PFSK-1 (cell line): ENCODE results near the gene F10.

Source experiments
- FOXP2 ChIP-seq: optimal IDR thresholded peaks from 2 replicates; pipeline ENCODE3; 2011; ENCODE audit warnings: borderline replicate concordance, control low read depth, inconsistent platforms; ENCODE audit not compliant: insufficient read depth; ENCODE audit errors: extremely low read length, extremely low read depth
- POLR2AphosphoS5 ChIP-seq: IDR thresholded peaks from 2 replicates; pipeline ENCODE4 v1.6.1; 2012; ENCODE audit warnings: low read depth, mild to moderate bottlenecking, control low read depth, low read length, moderate library complexity
- SIN3A ChIP-seq: IDR thresholded peaks from 2 replicates; pipeline ENCODE4 v1.6.1; 2012; ENCODE audit warnings: mild to moderate bottlenecking, low read length, moderate library complexity, borderline replicate concordance; ENCODE audit not compliant: insufficient read depth
- TAF1 ChIP-seq: IDR thresholded peaks from 2 replicates; pipeline ENCODE4 v1.6.1; 2012; ENCODE audit warnings: low read length, control low read depth, borderline replicate concordance; ENCODE audit not compliant: insufficient read depth
- TF ChIP-seq, protein P1 (sequence below), 2 experiments: IDR thresholded peaks; 2 replicates each; pipeline versions ENCODE4 v1.6.1 to v1.8.0; 2011 to 2012; ENCODE audit warnings: low read depth in 2 of 2, low read length in 2 of 2, control low read depth in 1 of 2, inconsistent platforms in 1 of 2, mild to moderate bottlenecking in 1 of 2, moderate library complexity in 1 of 2; ENCODE audit not compliant: insufficient read depth in 1 of 2

F10 gene

DNA sequence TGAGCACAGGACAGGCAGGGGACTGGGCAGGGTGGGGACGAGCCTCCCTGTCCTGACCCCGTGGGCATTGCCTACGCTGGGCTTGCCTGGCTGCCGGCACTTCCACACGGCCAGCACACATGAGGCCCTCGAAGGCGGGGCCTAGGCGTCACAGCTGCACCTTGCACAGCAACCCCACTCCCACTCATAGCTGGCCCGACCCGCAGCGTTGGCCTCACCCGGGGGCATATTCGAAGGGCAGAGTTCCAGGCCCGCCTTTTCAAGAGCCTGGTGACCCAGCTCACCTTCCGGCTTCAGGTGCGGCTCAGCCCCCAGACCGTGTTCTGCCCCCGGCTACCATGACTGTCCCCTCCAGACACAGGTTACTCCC is 19.0 kb downstream of the F10 start:
- TF ChIP-seq, protein P1, sequence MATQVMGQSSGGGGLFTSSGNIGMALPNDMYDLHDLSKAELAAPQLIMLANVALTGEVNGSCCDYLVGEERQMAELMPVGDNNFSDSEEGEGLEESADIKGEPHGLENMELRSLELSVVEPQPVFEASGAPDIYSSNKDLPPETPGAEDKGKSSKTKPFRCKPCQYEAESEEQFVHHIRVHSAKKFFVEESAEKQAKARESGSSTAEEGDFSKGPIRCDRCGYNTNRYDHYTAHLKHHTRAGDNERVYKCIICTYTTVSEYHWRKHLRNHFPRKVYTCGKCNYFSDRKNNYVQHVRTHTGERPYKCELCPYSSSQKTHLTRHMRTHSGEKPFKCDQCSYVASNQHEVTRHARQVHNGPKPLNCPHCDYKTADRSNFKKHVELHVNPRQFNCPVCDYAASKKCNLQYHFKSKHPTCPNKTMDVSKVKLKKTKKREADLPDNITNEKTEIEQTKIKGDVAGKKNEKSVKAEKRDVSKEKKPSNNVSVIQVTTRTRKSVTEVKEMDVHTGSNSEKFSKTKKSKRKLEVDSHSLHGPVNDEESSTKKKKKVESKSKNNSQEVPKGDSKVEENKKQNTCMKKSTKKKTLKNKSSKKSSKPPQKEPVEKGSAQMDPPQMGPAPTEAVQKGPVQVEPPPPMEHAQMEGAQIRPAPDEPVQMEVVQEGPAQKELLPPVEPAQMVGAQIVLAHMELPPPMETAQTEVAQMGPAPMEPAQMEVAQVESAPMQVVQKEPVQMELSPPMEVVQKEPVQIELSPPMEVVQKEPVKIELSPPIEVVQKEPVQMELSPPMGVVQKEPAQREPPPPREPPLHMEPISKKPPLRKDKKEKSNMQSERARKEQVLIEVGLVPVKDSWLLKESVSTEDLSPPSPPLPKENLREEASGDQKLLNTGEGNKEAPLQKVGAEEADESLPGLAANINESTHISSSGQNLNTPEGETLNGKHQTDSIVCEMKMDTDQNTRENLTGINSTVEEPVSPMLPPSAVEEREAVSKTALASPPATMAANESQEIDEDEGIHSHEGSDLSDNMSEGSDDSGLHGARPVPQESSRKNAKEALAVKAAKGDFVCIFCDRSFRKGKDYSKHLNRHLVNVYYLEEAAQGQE (IDR thresholded peaks at IDR 0.05; ENCODE audit: insufficient read depth in 1 of 2, low read depth in 2 of 2, low read length in 2 of 2) = no peak
- TF ChIP-seq POLR2AphosphoS5 (no peak), FOXP2 (no peak), TAF1 (no peak), SIN3A (no peak)

DNA sequence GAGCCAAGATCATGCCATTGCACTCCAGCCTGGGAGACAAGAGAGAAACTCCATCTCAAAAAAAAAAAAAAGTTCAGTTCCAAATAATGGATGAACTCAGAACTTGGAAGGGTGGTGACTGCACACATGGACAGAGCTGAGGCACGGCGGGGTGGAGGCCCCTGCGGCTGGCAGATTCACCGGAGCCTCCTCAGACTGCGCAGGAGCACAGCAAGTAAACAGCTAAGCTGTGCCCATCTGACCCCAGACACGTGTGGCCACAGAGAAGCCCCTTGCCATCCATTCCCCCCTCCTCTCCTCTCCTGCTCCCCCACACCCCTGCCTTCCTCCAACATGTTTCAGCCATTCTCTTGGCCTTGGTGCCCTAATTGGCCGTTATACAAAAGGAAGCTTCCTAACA is 20.3 kb downstream of the F10 start:
- TF ChIP-seq FOXP2 (no peak), POLR2AphosphoS5 (no peak), SIN3A (no peak), TAF1 (no peak)
- TF ChIP-seq, protein P1 (IDR thresholded peaks at IDR 0.05; ENCODE audit: insufficient read depth in 1 of 2, low read depth in 2 of 2, low read length in 2 of 2) = no peak

DNA sequence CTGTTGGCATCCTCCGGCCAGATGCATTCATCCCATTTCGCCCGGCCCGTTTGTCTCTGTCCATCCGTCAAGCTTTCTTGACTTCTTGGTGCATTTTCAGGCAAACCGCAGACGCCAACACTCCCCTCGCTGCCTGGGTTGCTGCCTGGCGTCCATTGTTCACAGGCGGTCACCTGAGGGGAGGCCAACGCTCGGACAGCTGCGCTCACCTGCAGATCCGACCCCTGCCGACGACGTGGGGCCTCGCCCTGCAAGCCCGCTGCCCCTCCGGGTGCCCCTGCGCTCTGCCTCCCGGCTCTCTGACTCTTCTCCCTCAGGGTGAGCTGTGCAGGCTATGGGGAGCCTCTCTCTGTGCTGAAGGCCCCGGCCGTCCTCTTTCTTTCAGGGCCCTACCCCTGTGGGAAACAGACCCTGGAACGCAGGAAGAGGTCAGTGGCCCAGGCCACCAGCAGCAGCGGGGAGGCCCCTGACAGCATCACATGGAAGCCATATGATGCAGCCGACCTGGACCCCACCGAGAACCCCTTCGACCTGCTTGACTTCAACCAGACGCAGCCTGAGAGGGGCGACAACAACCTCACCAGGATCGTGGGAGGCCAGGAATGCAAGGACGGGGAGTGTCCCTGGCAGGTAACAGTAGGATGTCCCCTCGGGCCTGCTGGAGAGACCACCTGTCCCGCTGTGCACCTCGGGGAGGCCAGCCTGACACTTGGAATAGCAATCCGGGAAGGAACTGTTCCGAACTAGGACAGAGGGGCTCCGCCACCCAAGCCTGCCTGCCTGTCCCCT is 21.1 kb downstream of the F10 start:
- TF ChIP-seq TAF1 = no peak

DNA sequence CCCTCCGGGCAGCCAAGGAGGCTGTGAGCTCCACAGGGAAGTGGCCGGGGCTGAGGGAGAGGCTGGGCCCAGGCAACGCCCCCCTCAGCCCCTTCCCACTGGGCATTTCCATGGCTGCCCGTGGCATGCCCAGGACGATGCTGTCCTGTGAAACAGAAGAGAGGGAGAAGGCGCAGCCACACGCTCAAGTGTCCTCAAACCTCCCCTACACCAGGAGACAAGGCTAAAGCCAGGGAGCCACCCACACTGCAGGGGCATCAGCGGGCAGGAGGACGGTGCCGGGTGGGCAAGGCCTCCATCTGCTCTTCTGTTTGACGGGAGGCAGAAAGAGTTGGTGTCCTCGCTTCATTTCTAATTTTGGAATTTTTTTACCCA is 21.6 kb downstream of the F10 start:
- TF ChIP-seq, protein P1 (IDR thresholded peaks at IDR 0.05; ENCODE audit: insufficient read depth in 1 of 2, low read depth in 2 of 2, low read length in 2 of 2) = no peak
- TF ChIP-seq SIN3A (no peak), POLR2AphosphoS5 (no peak), TAF1 (no peak), FOXP2 (no peak)

DNA sequence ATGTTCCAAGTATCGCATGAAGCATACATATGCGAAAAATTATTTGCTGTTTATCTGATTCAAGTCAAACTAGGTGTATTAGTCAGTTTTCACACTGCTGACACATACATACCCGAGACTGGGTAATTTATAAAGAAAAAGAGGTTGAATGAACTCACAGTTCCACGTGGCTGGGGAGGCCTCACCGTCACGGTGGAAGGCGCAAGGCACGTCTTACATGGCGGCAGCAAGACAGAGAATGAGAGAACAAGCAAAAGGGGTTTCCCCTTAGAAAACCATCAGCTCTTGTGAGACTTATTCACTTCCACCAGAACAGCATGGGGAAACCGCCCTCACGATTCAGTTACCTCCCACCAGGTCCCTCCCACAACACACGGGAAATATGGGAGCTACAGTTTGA is 22.9 kb downstream of the F10 start:
- TF ChIP-seq FOXP2 (no peak), POLR2AphosphoS5 (no peak), TAF1 (no peak), SIN3A (no peak)
- TF ChIP-seq, protein P1 (IDR thresholded peaks at IDR 0.05; ENCODE audit: insufficient read depth in 1 of 2, low read depth in 2 of 2, low read length in 2 of 2) = no peak
